HepG2 (cell line): ENCODE data around the gene ANXA9. TPM values are rescaled to one million over a fixed set of nuclear protein-coding genes. Genes with fewer than 3 reads are reported as not detected.
A peak's percentile ranks its signal among the peaks of the same experiment; 100 is the strongest.

ENCODE experiments used
- AKAP8 ChIP-seq: sonication (generic); formaldehyde crosslinking; IDR thresholded peaks from 2 replicates; pipeline ENCODE4 v1.5.1; 2020; ENCODE audit warnings: mild to moderate bottlenecking, missing genetic modification reagents
- ATM ChIP-seq: fragments of 450-650 bp; IDR thresholded peaks from 2 replicates; pipeline ENCODE4 v1.7.1; 2017; ENCODE audit warnings: mild to moderate bottlenecking, borderline replicate concordance
- GABPB1 ChIP-seq: IDR thresholded peaks from 2 replicates; pipeline ENCODE4 v1.6.1; 2016; ENCODE audit warnings: mild to moderate bottlenecking, missing genetic modification reagents, moderate library complexity, missing compliant biosample characterization
- HOMEZ ChIP-seq: IDR thresholded peaks from 2 replicates; pipeline ENCODE4 v1.6.1; 2016; ENCODE audit warnings: low read depth
- KMT2A ChIP-seq: sonication (generic); formaldehyde crosslinking; IDR thresholded peaks from 2 replicates; pipeline ENCODE4 v1.4.0; 2020; ENCODE audit warnings: missing genetic modification reagents
- MNT ChIP-seq: fragments of 450-650 bp; IDR thresholded peaks from 2 replicates; pipeline ENCODE4 v1.6.1; 2016
- MXI1 ChIP-seq: IDR thresholded peaks from 3 replicates; pipeline ENCODE4 v1.6.1; 2012; ENCODE audit warnings: low read depth, low read length, inconsistent platforms, borderline replicate concordance
- NCOR1 ChIP-seq: fragments of 200-600 bp; sonication (generic); IDR thresholded peaks from 2 replicates; pipeline ENCODE4 v1.7.0; 2017; ENCODE audit warnings: antibody characterized with exemption, low read length, borderline replicate concordance
- PHF21A ChIP-seq: sonication (generic); formaldehyde crosslinking; IDR thresholded peaks from 2 replicates; pipeline ENCODE4 v1.5.0; 2020; ENCODE audit warnings: mild to moderate bottlenecking, missing genetic modification reagents
- RXRA ChIP-seq: sonication (generic); formaldehyde crosslinking; IDR thresholded peaks from 2 replicates; pipeline ENCODE4 v1.5.1; 2020; ENCODE audit warnings: missing genetic modification reagents
- SAFB2 ChIP-seq: sonication (generic); formaldehyde crosslinking; IDR thresholded peaks from 2 replicates; pipeline ENCODE4 v1.5.1; 2020; ENCODE audit warnings: missing genetic modification reagents, low read depth, mild to moderate bottlenecking, borderline replicate concordance
- TOPORS ChIP-seq: sonication (generic); formaldehyde crosslinking; IDR thresholded peaks from 2 replicates; pipeline ENCODE4 v1.8.0; 2023; ENCODE audit warnings: mild to moderate bottlenecking, missing genetic modification reagents
- TSC22D2 ChIP-seq: sonication (generic); formaldehyde crosslinking; IDR thresholded peaks from 2 replicates; pipeline ENCODE4 v1.5.1; 2020; ENCODE audit warnings: missing genetic modification reagents, mild to moderate bottlenecking, borderline replicate concordance
- YEATS4 ChIP-seq: sonication (generic); formaldehyde crosslinking; IDR thresholded peaks from 2 replicates; pipeline ENCODE4 v1.4.0; 2020; ENCODE audit warnings: missing genetic modification reagents, borderline replicate concordance
- ZBTB7A ChIP-seq: sonication (generic); formaldehyde crosslinking; IDR thresholded peaks from 2 replicates; pipeline ENCODE4 v1.8.0; 2022; ENCODE audit warnings: mild to moderate bottlenecking, missing genetic modification reagents
- ZKSCAN1 ChIP-seq: fragments of 150-350 bp; IDR thresholded peaks from 2 replicates; pipeline ENCODE4 v1.6.1; 2014; ENCODE audit warnings: low read length
- ZNF329 ChIP-seq: sonication (generic); formaldehyde crosslinking; IDR thresholded peaks from 2 replicates; pipeline ENCODE4 v1.9.0; 2021; ENCODE audit warnings: low read depth, mild to moderate bottlenecking, missing genetic modification reagents
- ZNF350 ChIP-seq: sonication (generic); formaldehyde crosslinking; IDR thresholded peaks from 2 replicates; pipeline ENCODE4 v1.4.0; 2020; ENCODE audit warnings: mild to moderate bottlenecking, low read depth, missing genetic modification reagents, borderline replicate concordance
- ZNF44 ChIP-seq: sonication (generic); formaldehyde crosslinking; IDR thresholded peaks from 2 replicates; pipeline ENCODE4 v1.5.1; 2020; ENCODE audit warnings: mild to moderate bottlenecking, missing genetic modification reagents
- ZNF83 ChIP-seq: sonication (generic); formaldehyde crosslinking; IDR thresholded peaks from 2 replicates; pipeline ENCODE4 v1.4.0; 2020; ENCODE audit warnings: missing genetic modification reagents, mild to moderate bottlenecking, borderline replicate concordance
- polyA plus RNA-seq, 8 experiments: library from polyadenylated mRNA; depleted of rRNA in 3 of 8; stranded (reverse) in 7 of 8; unstranded in 1 of 8; fragments of >200 nt; fragmentation: Illumina TruSeq in 4 of 8; extraction: Trizol in 4 of 8; gene quantifications; 2 replicates each; pipeline versions ENCODE4 v1.2.1 to v1.2.3, GENCODE V29; 2011 to 2016; ENCODE audit warnings: low read depth in 4 of 8, missing spikeins in 1 of 8, mixed read lengths in 1 of 8; ENCODE audit not compliant: insufficient read depth in 1 of 8
- total RNA-seq, 5 experiments: library from RNA; depleted of rRNA; stranded (reverse); fragments of >200 nt; fragmentation: Illumina TruSeq; extraction: Trizol; gene quantifications; 2 replicates each; pipeline ENCODE4 v1.2.3, GENCODE V29; 2016; ENCODE audit warnings: low read depth in 1 of 5
- TF ChIP-seq, protein P1 (sequence below): sonication (generic); formaldehyde crosslinking; IDR thresholded peaks from 2 replicates; pipeline ENCODE4 v1.5.0; 2020; ENCODE audit warnings: missing genetic modification reagents
- TF ChIP-seq, protein P2 (sequence below): sonication (generic); formaldehyde crosslinking; IDR thresholded peaks from 2 replicates; pipeline ENCODE4 v1.9.0; 2022; ENCODE audit warnings: low read depth, missing genetic modification reagents
- TF ChIP-seq, protein P3 (sequence below): sonication (generic); formaldehyde crosslinking; IDR thresholded peaks from 2 replicates; pipeline ENCODE4 v1.8.0; 2022; ENCODE audit warnings: missing genetic modification reagents, low read depth, mild to moderate bottlenecking, borderline replicate concordance

Gene ANXA9
- total and polyA plus RNA-seq, 2 of the 13 experiments (the other 11 are each of a cell fraction or from before 2014, with no cell fraction given) = 13.3 to 23.9 TPM

- TF ChIP-seq, protein P1, sequence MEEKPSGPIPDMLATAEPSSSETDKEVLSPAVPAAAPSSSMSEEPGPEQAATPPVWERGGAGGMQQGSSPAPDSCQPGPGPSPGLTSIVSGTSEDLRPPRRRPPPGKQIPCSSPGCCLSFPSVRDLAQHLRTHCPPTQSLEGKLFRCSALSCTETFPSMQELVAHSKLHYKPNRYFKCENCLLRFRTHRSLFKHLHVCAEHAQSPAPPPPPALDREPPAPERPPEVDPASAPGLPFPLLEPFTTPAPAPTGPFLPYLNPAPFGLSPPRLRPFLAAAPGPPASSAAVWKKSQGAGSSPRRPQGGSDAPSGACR (CRISPR knock-in tag) = 0 out of 2 replicates have a peak, but pooled peaks have one; percentile 22
- TF ChIP-seq GABPB1 (CRISPR knock-in tag) (peak; percentile 48), TOPORS (CRISPR knock-in tag) (no peak), ZBTB7A (CRISPR knock-in tag) (0 out of 2 replicates have a peak, but pooled peaks have one; percentile 51), AKAP8 (0 out of 2 replicates have a peak, but pooled peaks have one; percentile 38), RXRA (CRISPR knock-in tag) (peak; percentile 97), SAFB2 (0 out of 2 replicates have a peak, but pooled peaks have one; percentile 61), ZNF44 (CRISPR knock-in tag) (no peak), ATM (no peak), MNT (no peak), MXI1 (peak; percentile 57; the same call in 1 of the 3 replicates), ZNF83 (no peak), ZNF350 (CRISPR knock-in tag) (peak; percentile 70; the same call in 1 of the 2 replicates), NCOR1 (peak; percentile 97), YEATS4 (CRISPR knock-in tag) (0 out of 2 replicates have a peak, but pooled peaks have one; percentile 17), HOMEZ (peak; percentile 35; the same call in 1 of the 2 replicates), ZKSCAN1 (no peak), TSC22D2 (peak; percentile 24; the same call in 1 of the 2 replicates), ZNF329 (0 out of 2 replicates have a peak, but pooled peaks have one; percentile 59), KMT2A (no peak), PHF21A (peak; percentile 84)
- TF ChIP-seq, protein P2, sequence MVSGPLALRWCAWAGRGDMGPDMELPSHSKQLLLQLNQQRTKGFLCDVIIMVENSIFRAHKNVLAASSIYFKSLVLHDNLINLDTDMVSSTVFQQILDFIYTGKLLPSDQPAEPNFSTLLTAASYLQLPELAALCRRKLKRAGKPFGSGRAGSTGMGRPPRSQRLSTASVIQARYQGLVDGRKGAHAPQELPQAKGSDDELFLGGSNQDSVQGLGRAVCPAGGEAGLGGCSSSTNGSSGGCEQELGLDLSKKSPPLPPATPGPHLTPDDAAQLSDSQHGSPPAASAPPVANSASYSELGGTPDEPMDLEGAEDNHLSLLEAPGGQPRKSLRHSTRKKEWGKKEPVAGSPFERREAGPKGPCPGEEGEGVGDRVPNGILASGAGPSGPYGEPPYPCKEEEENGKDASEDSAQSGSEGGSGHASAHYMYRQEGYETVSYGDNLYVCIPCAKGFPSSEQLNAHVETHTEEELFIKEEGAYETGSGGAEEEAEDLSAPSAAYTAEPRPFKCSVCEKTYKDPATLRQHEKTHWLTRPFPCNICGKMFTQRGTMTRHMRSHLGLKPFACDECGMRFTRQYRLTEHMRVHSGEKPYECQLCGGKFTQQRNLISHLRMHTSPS = peak; percentile 40; the same call in 1 of the 2 replicates
- TF ChIP-seq, protein P3, sequence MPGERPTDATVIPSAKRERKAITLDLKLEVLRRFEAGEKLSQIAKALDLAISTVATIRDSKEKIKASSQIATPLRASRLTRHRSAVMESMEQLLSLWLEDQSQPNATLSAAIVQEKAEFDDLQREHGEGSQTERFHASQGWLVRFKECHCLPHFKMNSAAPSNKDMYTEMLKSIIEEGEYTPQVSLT (CRISPR knock-in tag) = no peak
These were observed at the start of gene ANXA9 (continued) for GRCh38 chr1:150981805-150982712.
